Measurements from ENCODE around the gene HRG. TPM values are rescaled to one million over a fixed set of nuclear protein-coding genes. Genes with fewer than 3 reads are reported as not detected.

The HRG gene
- total RNA-seq, 1 experiment from 2014 or later, result not detected

DNA sequence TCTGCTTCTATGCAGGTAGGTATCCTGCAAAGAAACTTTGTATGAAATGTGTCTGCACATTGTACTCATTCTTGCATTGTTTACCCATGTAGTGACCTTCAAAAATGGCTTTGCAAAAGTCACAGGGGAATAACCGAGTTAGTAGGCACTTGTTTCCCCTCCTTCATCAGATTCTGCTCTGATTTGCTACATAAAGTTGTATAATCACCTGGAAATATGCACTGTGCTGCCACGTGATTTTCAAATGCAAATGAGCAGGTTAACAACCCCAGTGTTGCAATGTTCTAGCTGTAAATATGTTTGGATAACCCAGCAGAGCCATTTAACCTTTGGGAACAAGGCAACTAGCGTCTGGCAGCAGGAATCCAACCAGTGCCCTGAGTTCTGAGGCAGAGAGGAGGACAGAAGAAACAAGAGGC lies 51.2 kb downstream of the HRG start, which contains the start of gene KNG1:
Gene KNG1, plus strand, starts transcription at position 321 of the 419 bp plus-strand sequence. CDS start 184 bp downstream, outside the sequence.
- Histone ChIP-seq H2BK5ac (ENCODE audit: insufficient read length, low read length) (no peak within 1 kb of the TSS), H4K5ac (ENCODE audit: insufficient read length, low read depth, low read length) (no peak within 1 kb of the TSS), H2BK12ac (ENCODE audit: insufficient read length, low read depth, low read length) (no peak within 1 kb of the TSS), H3K27ac (ENCODE audit: insufficient read length, low read depth, low read length) (no peak within 1 kb of the TSS), H2BK20ac (ENCODE audit: low read depth, low read length, poor library complexity, severe bottlenecking) (no peak within 1 kb of the TSS), H3K4me2 (ENCODE audit: insufficient read depth, insufficient read length, low read length) (no peak within 1 kb of the TSS), H4K91ac (ENCODE audit: insufficient read length, low read depth, low read length) (no peak within 1 kb of the TSS), H2BK120ac (ENCODE audit: low read depth, low read length, poor library complexity, severe bottlenecking) (no peak within 1 kb of the TSS), H3K9ac (ENCODE audit: extremely low read depth, insufficient read length, low read length) (no peak within 1 kb of the TSS), H3K18ac (ENCODE audit: insufficient read length, low read depth, low read length) (no peak within 1 kb of the TSS), H3K56ac (ENCODE audit: insufficient read length, low read depth, low read length) (no peak within 1 kb of the TSS), H3K23ac (ENCODE audit: insufficient read length, low read depth, low read length) (no peak within 1 kb of the TSS), H3K9me3 (ENCODE audit: control insufficient read depth, low read depth, low read length) (no peaks in the 10 kb centered on the region), H2AK5ac (ENCODE audit: insufficient read length, low read length) (no peak within 1 kb of the TSS), H3K4me1 (ENCODE audit: insufficient read depth, low read length) (no peaks in the 10 kb centered on the region), H3K27me3 (ENCODE audit: insufficient read depth, low read length) (no peaks in the 10 kb centered on the region), H3K4ac (ENCODE audit: low read depth, low read length) (no peak within 1 kb of the TSS), H4K20me1 (ENCODE audit: control insufficient read depth, insufficient read depth, insufficient read length) (no peaks in the 10 kb centered on the region), H2BK15ac (ENCODE audit: low read depth, low read length) (no peak within 1 kb of the TSS), H3K79me1 (ENCODE audit: insufficient read depth, low read depth, low read length, poor library complexity, severe bottlenecking) (no peaks in the 10 kb centered on the region), H3K23me2 (ENCODE audit: insufficient read length, low read depth, low read length, poor library complexity, severe bottlenecking) (no peaks in the 10 kb centered on the region), H3K14ac (ENCODE audit: insufficient read depth, low read length) (no peak within 1 kb of the TSS), H3T11ph (ENCODE audit: low read length) (no peak within 1 kb of the TSS), H4K8ac (replicated peaks; ENCODE audit: insufficient read length, low read depth, low read length) (no peak within 1 kb of the TSS), H2AFZ (ENCODE audit: low read length) (no peak within 1 kb of the TSS), H3K79me2 (ENCODE audit: insufficient read depth, low read length) (no peaks in the 10 kb centered on the region)
- Mint-ChIP-seq H3K36me3 (ENCODE audit: insufficient read depth in 1 of 3, low read depth in 3 of 3) (no peaks in the 10 kb centered on the region; a peak in 1 of 7 replicates), H3K9me3 (no peaks in the 10 kb centered on the region), H3K27ac (peak within 1 kb of the TSS in 1 of 3 experiments; percentile 17; a peak in 1 of 7 replicates), H3K4me3 (no peak within 1 kb of the TSS), H3K27me3 (ENCODE audit: low read depth) (no peaks in the 10 kb centered on the region; the same call in 1 of the 2 replicates), H3K4me1 (peaks cover 0 to 10% of the 10 kb centered on the region in 2 experiments; a peak in 2 of 4 replicates)
- TF ChIP-seq, protein P1, sequence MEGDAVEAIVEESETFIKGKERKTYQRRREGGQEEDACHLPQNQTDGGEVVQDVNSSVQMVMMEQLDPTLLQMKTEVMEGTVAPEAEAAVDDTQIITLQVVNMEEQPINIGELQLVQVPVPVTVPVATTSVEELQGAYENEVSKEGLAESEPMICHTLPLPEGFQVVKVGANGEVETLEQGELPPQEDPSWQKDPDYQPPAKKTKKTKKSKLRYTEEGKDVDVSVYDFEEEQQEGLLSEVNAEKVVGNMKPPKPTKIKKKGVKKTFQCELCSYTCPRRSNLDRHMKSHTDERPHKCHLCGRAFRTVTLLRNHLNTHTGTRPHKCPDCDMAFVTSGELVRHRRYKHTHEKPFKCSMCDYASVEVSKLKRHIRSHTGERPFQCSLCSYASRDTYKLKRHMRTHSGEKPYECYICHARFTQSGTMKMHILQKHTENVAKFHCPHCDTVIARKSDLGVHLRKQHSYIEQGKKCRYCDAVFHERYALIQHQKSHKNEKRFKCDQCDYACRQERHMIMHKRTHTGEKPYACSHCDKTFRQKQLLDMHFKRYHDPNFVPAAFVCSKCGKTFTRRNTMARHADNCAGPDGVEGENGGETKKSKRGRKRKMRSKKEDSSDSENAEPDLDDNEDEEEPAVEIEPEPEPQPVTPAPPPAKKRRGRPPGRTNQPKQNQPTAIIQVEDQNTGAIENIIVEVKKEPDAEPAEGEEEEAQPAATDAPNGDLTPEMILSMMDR (conservative IDR thresholded peaks at IDR 0.05), result no peak
- no CpG with 5 or more reads among the region's 3 CpGs for WGBS (ENCODE audit: extremely low coverage, insufficient read length, low lambda C conversion rate)
- no peak for DNase-seq

Data from H9 (cell line).